H1 (cell line): Measurements from ENCODE around the gene LAD1. TPM values are rescaled to one million over a fixed set of nuclear protein-coding genes. Genes with fewer than 3 reads are reported as not detected.

Source experiments
- CTCF ChIA-PET: fragments of 300-600 bp; sonication (Branson Sonifier 250); formaldehyde crosslinking; loops from one replicate; lab custom pipeline; 2021; ENCODE audit not compliant: partially characterized antibody; lab: Charles Lee
- POLR2A ChIA-PET: fragments of 300-600 bp; sonication (Branson Sonifier 250); formaldehyde crosslinking; loops from one replicate; lab custom pipeline; 2021; ENCODE audit warnings: inconsistent platforms; ENCODE audit not compliant: partially characterized antibody; lab: Charles Lee
- DNase-seq, 2 experiments: peaks; one replicate each; pipeline versions ENCODE4 v3.0.0 to v3.0.0-alpha.2; 2010 to 2022; ENCODE audit warnings: low spot score in 2 of 2, low read depth in 1 of 2, mixed read lengths in 1 of 2
- FAIRE-seq: peaks from 2 replicates; lab custom pipeline; 2011; peaks lifted over from hg19 to GRCh38; lab: Jason Lieb, UNC
- H2AFZ ChIP-seq: 2 replicates; pipeline ENCODE4 v1.8.1; 2012; ENCODE audit warnings: low read length, inconsistent platforms
- H2AK5ac ChIP-seq: 2 replicates; pipeline ENCODE4 v1.6.1; 2013; ENCODE audit warnings: low read depth, low read length
- H2BK120ac ChIP-seq: replicated peaks from 2 replicates; pipeline ENCODE3; 2013; ENCODE audit warnings: low read depth, low read length, inconsistent platforms
- H2BK12ac ChIP-seq: 2 replicates; pipeline ENCODE4 v1.6.1; 2013; ENCODE audit warnings: low read depth, low read length
- H2BK15ac ChIP-seq: 2 replicates; pipeline ENCODE4 v1.6.1; 2013; ENCODE audit warnings: low read length
- H2BK20ac ChIP-seq: 2 replicates; pipeline ENCODE4 v1.6.1; 2013; ENCODE audit warnings: low read length
- H2BK5ac ChIP-seq: 2 replicates; pipeline ENCODE4 v1.6.1; 2013; ENCODE audit warnings: low read depth, low read length
- H3K14ac ChIP-seq: 2 replicates; pipeline ENCODE4 v1.6.1; 2013; ENCODE audit warnings: inconsistent platforms; ENCODE audit not compliant: insufficient read length
- H3K18ac ChIP-seq: 2 replicates; pipeline ENCODE4 v1.6.1; 2013; ENCODE audit warnings: low read length; ENCODE audit errors: extremely low read depth
- H3K23ac ChIP-seq: 2 replicates; pipeline ENCODE4 v1.6.1; 2013; ENCODE audit warnings: inconsistent platforms; ENCODE audit not compliant: insufficient read length
- H3K23me2 ChIP-seq: 2 replicates; pipeline ENCODE4 v1.6.1; 2013; ENCODE audit warnings: low read depth, low read length
- H3K27ac ChIP-seq: 2 replicates; pipeline ENCODE4 v1.6.1; 2011; ENCODE audit warnings: low read depth, low read length, inconsistent platforms
- H3K27me3 ChIP-seq, 4 experiments: replicated peaks in 1 of 4; 1 replicate in 1 of 4; 2 replicates in 3 of 4; pipeline versions ENCODE4 v1.6.1 to v1.8.1; 2011 to 2013; ENCODE audit warnings: low read length in 3 of 4, mild to moderate bottlenecking in 3 of 4, inconsistent platforms in 2 of 4, mixed read lengths in 2 of 4, moderate library complexity in 1 of 4; ENCODE audit not compliant: control insufficient read depth in 3 of 4, insufficient read depth in 3 of 4; ENCODE audit errors: extremely low read depth in 1 of 4
- H3K36me3 ChIP-seq, 4 experiments: 2 replicates each; pipeline versions ENCODE4 v1.6.1 to v1.8.1; 2011 to 2013; ENCODE audit warnings: mild to moderate bottlenecking in 4 of 4, low read length in 3 of 4, moderate library complexity in 2 of 4, control low read depth in 1 of 4, inconsistent platforms in 1 of 4; ENCODE audit not compliant: insufficient read depth in 4 of 4, control insufficient read depth in 2 of 4
- H3K4ac ChIP-seq: replicated peaks from 2 replicates; pipeline ENCODE3; 2013; ENCODE audit warnings: low read length, low read depth, mixed read lengths, inconsistent platforms; ENCODE audit not compliant: insufficient read length
- H3K4me1 ChIP-seq, 4 experiments: replicated peaks in 1 of 4; 1 replicate in 1 of 4; 2 replicates in 3 of 4; pipeline versions ENCODE4 v1.6.1 to v1.8.1; 2011 to 2013; ENCODE audit warnings: low read length in 3 of 4, inconsistent platforms in 2 of 4, mixed read lengths in 1 of 4; ENCODE audit not compliant: insufficient read depth in 4 of 4, control insufficient read depth in 3 of 4
- H3K4me2 ChIP-seq, 2 experiments: 2 replicates each; pipeline versions ENCODE4 v1.6.1 to v1.8.1; 2011 to 2013; ENCODE audit warnings: low read depth in 2 of 2, low read length in 2 of 2, control low read depth in 1 of 2, inconsistent platforms in 1 of 2, mild to moderate bottlenecking in 1 of 2; ENCODE audit not compliant: insufficient read depth in 1 of 2
- H3K4me3 ChIP-seq, 4 experiments: fragments of 200-600, 300-600 bp in 1 of 4; sonication (generic), shearing (Covaris generic), sonication (Bioruptor Twin) in 1 of 4; 2 replicates each; pipeline versions ENCODE4 v1.5.1 to v1.8.1; 2011 to 2016; ENCODE audit warnings: low read length in 4 of 4, low read depth in 3 of 4, control low read depth in 2 of 4, inconsistent platforms in 2 of 4, mild to moderate bottlenecking in 2 of 4, mixed read lengths in 1 of 4, moderate library complexity in 1 of 4; ENCODE audit not compliant: insufficient read depth in 2 of 4; ENCODE audit errors: extremely low read depth in 1 of 4
- H3K56ac ChIP-seq: replicated peaks from 2 replicates; pipeline ENCODE3; 2013; ENCODE audit warnings: low read depth, mild to moderate bottlenecking, mixed read lengths, low read length, inconsistent platforms; ENCODE audit not compliant: insufficient read length
- H3K79me1 ChIP-seq: 2 replicates; pipeline ENCODE4 v1.6.1; 2013; ENCODE audit warnings: low read depth, low read length, control low read depth
- H3K79me2 ChIP-seq, 2 experiments: 2 replicates each; pipeline versions ENCODE4 v1.6.1 to v1.8.1; 2012 to 2013; ENCODE audit warnings: low read length in 2 of 2, mild to moderate bottlenecking in 2 of 2, inconsistent platforms in 1 of 2; ENCODE audit not compliant: insufficient read depth in 2 of 2, control insufficient read depth in 1 of 2
- H3K9ac ChIP-seq, 4 experiments: replicated peaks in 1 of 4; 1 replicate in 1 of 4; 2 replicates in 3 of 4; pipeline versions ENCODE4 v1.6.1 to v1.8.1; 2011 to 2013; ENCODE audit warnings: low read depth in 3 of 4, low read length in 3 of 4, control low read depth in 2 of 4, mild to moderate bottlenecking in 2 of 4, moderate library complexity in 2 of 4, inconsistent platforms in 1 of 4; ENCODE audit errors: extremely low read depth in 1 of 4
- H3K9me3 ChIP-seq, 2 experiments: 2 replicates each; pipeline versions ENCODE4 v1.6.1 to v1.8.1; 2012 to 2013; ENCODE audit warnings: mild to moderate bottlenecking in 2 of 2, moderate library complexity in 2 of 2, control low read depth in 1 of 2, inconsistent platforms in 1 of 2, low read depth in 1 of 2, low read length in 1 of 2, mixed read lengths in 1 of 2; ENCODE audit not compliant: insufficient read depth in 2 of 2
- H4K20me1 ChIP-seq, 2 experiments: replicated peaks in 1 of 2; 2 replicates each; pipeline versions ENCODE3 to v1.8.1; 2011 to 2013; ENCODE audit warnings: inconsistent platforms in 2 of 2, low read length in 2 of 2, mild to moderate bottlenecking in 1 of 2; ENCODE audit not compliant: insufficient read depth in 2 of 2, control insufficient read depth in 1 of 2
- H4K5ac ChIP-seq: 2 replicates; pipeline ENCODE4 v1.6.1; 2013; ENCODE audit warnings: low read length, low read depth, mixed read lengths, inconsistent platforms; ENCODE audit not compliant: insufficient read length
- H4K8ac ChIP-seq: 2 replicates; pipeline ENCODE4 v1.8.0; 2013; ENCODE audit warnings: mild to moderate bottlenecking, moderate library complexity, low read length, inconsistent platforms; ENCODE audit not compliant: insufficient read depth; ENCODE audit errors: extremely low read depth
- H4K91ac ChIP-seq: replicated peaks from 2 replicates; pipeline ENCODE3; 2013; ENCODE audit warnings: low read length, mixed read lengths, inconsistent platforms; ENCODE audit not compliant: insufficient read length
- ATF2 ChIP-seq: IDR thresholded peaks from 2 replicates; pipeline ENCODE4 v1.6.1; 2012; ENCODE audit warnings: low read length, inconsistent platforms
- BRCA1 ChIP-seq: IDR thresholded peaks from 2 replicates; pipeline ENCODE4 v1.6.1; 2012; ENCODE audit warnings: low read depth, low read length, improper control_type of control experiment
- CBX8 ChIP-seq: fragments of 300-800, 300-1000 bp; sonication (generic); IDR thresholded peaks from 2 replicates; pipeline ENCODE4 v1.7.1; 2016; ENCODE audit warnings: low read depth, low read length, borderline replicate concordance
- CREB1 ChIP-seq: IDR thresholded peaks from 2 replicates; pipeline ENCODE4 v1.6.1; 2012; ENCODE audit warnings: inconsistent platforms
- E2F6 ChIP-seq: IDR thresholded peaks from 2 replicates; pipeline ENCODE4 v1.6.1; 2012; ENCODE audit warnings: inconsistent platforms
- EP300 ChIP-seq, 2 experiments: IDR thresholded peaks; 1 replicate in 1 of 2; 2 replicates in 1 of 2; pipeline ENCODE4 v1.6.1; 2011 to 2012; ENCODE audit warnings: low read depth in 2 of 2, low read length in 2 of 2, mild to moderate bottlenecking in 2 of 2, borderline replicate concordance in 1 of 2, inconsistent platforms in 1 of 2, moderate library complexity in 1 of 2
- MAX ChIP-seq: IDR thresholded peaks from 2 replicates; pipeline ENCODE4 v1.6.1; 2012; ENCODE audit warnings: inconsistent platforms
- RBBP5 ChIP-seq: IDR thresholded peaks from 2 replicates; pipeline ENCODE4 v1.7.1; 2012; ENCODE audit warnings: low read depth, mild to moderate bottlenecking, inconsistent platforms, low read length, moderate library complexity, borderline replicate concordance
- RXRA ChIP-seq: IDR thresholded peaks from 2 replicates; pipeline ENCODE4 v1.6.1; 2011; ENCODE audit warnings: low read depth, mild to moderate bottlenecking, low read length, moderate library complexity; ENCODE audit not compliant: insufficient read depth
- TAF7 ChIP-seq: optimal IDR thresholded peaks from 2 replicates; pipeline ENCODE3; 2011; ENCODE audit warnings: low read depth, mild to moderate bottlenecking, inconsistent platforms, low read length, moderate library complexity, borderline replicate concordance
- WGBS, 2 experiments: shearing (Covaris generic) in 1 of 2; methylation state at CpG; one replicate each; pipeline versions ENCODE4 v1.1.6 to v1.1.7; 2013 to 2015; ENCODE audit warnings: low lambda C conversion rate in 2 of 2, mixed read lengths in 2 of 2, inconsistent platforms in 1 of 2, low coverage in 1 of 2, missing lambda C conversion rate in 1 of 2; ENCODE audit not compliant: insufficient replicate concordance in 2 of 2, insufficient coverage in 1 of 2, insufficient read length in 1 of 2; ENCODE audit errors: extremely low coverage in 1 of 2, missing lambda C conversion rate in 1 of 2; 5-methylcytosine and 5-hydroxymethylcytosine counted together
- polyA plus RNA-seq, 7 experiments: library from polyadenylated mRNA; depleted of rRNA in 3 of 7; stranded (reverse) in 5 of 7; unstranded in 2 of 7; fragments of >200 nt in 5 of 7; fragments of 200-250 nt in 2 of 7; gene quantifications; 1 replicate in 5 of 7; 2 replicates in 1 of 7; 4 replicates in 1 of 7; pipeline versions ENCODE4 v1.2.1 to v1.2.3, GENCODE V29; 2011 to 2013; ENCODE audit warnings: missing spikeins in 2 of 7, mixed read lengths in 2 of 7
- total RNA-seq: library from RNA; stranded (reverse); fragmentation: NEBNext Ultra II Directional; extraction: Animal tissue kit (Norgen Biotek cat#: 25700); gene quantifications from 2 replicates; pipeline ENCODE4 v1.2.1, GENCODE V29; 2021

Gene LAD1
- total and polyA plus RNA-seq, 2 of the 8 experiments (the other 6 are each of a cell fraction or from before 2014, with no cell fraction given) = 9.3 to 32.8 TPM

- H3K79me2 ChIP-seq = peaks cover 0 to 3% of the 10 kb centered on the region in 2 experiments; a peak in 1 of 4 replicates
- peak overlapping the region; percentile 52; the same call in 1 of the 2 replicates for H2BK5ac ChIP-seq
- 0 out of 2 replicates have a peak, but pooled peaks cover 2% of the 10 kb centered on the region for H3K23me2 ChIP-seq
- no peak overlapping the region for H4K8ac ChIP-seq
- H3K4me1 ChIP-seq = peaks cover 0 to 15% (median 9%) of the 10 kb centered on the region in 4 experiments; a peak in 5 of 7 replicates
- H2BK15ac ChIP-seq = no peak overlapping the region
- no peaks in the 10 kb centered on the region for H3K9me3 ChIP-seq
- H3K4me3 ChIP-seq = no peak overlapping the region
- H3K4ac ChIP-seq = no peak overlapping the region
- H2AK5ac ChIP-seq = no peak overlapping the region
- no peak overlapping the region for H2BK20ac ChIP-seq
- H4K20me1 ChIP-seq = peaks cover 0 to 4% of the 10 kb centered on the region in 2 experiments
- no peak overlapping the region for H3K23ac ChIP-seq
- no peaks in the 10 kb centered on the region; a peak in 2 of 7 replicates for H3K27me3 ChIP-seq
- H3K79me1 ChIP-seq = peaks cover 7% of the 10 kb centered on the region
- POLR2A ChIA-PET = interaction anchor here (0.6 to 1.1 kb wide), 5 partner anchors 10 to 139 kb away, joined by 3 to 4 read pairs (median 3); no protein-coding TSS in a partner anchor
- CTCF ChIA-PET = interaction anchor here (0.6 to 15.3 kb wide), 7 partner anchors 13 to 139 kb away, joined by 3 to 268 read pairs (median 4); partner anchors contain the start of gene TNNT2
- no peak overlapping the region; a peak in 1 of 7 replicates for H3K9ac ChIP-seq
- H4K5ac ChIP-seq = no peak overlapping the region
- H4K91ac ChIP-seq = no peak overlapping the region
- no peak overlapping the region for H2BK120ac ChIP-seq
- 85% methylated on average over 3 of the region's 3 CpGs; no CpG with 5 or more reads in 1 of the 2 experiments for WGBS, 2 experiments
- H2AFZ ChIP-seq = no peak overlapping the region
- DNase-seq = no peak
- H3K36me3 ChIP-seq = 0 out of 8 replicates have a peak, but pooled peaks cover 0 to 4% (median 0%) of the 10 kb centered on the region in 4 experiments
- H3K18ac ChIP-seq = no peak overlapping the region
- H2BK12ac ChIP-seq = no peak overlapping the region
- no peak overlapping the region for H3K14ac ChIP-seq
- H3K27ac ChIP-seq = no peak overlapping the region
- no peak for FAIRE-seq
- H3K56ac ChIP-seq = no peak overlapping the region
- no peak overlapping the region for H3K4me2 ChIP-seq
- TF ChIP-seq RBBP5 (no peak), CBX8 (no peak), EP300 (IDR thresholded peaks at IDR 0.05; ENCODE audit: borderline replicate concordance in 1 of 2, low read depth in 2 of 2, low read length in 2 of 2) (no peak), BRCA1 (no peak), CREB1 (no peak), TAF7 (no peak), RXRA (no peak), E2F6 (no peak), MAX (no peak), ATF2 (no peak)
Observed at GRCh38 chr1:201393076-201393475, 6.0 kb downstream of the LAD1 start.
